HCT116 (cell line): ENCODE data around the gene CCDC159. TPM values are rescaled to one million over a fixed set of nuclear protein-coding genes. Genes with fewer than 3 reads are reported as not detected.
"Not testable (repeated sequence)": the region's sequence is repeated elsewhere in the genome, so short reads cannot be mapped to it uniquely, and the experiment has no call there.

Experiments used
- ATAC-seq: fragments of 200-7000 bp; cut with Tn5 transposase; 2 replicates; pipeline ENCODE4 v1.9.1; 2020; ENCODE audit warnings: mild to moderate bottlenecking, moderate library complexity
- BruUV-seq: library from RNA; stranded (reverse); fragments of 400-500 nt; replicated peaks from 2 replicates; lab custom pipeline; 2021; lab: Mats Ljungman, UMichigan
- CTCF ChIA-PET: fragments of 300-600 bp; sonication (Branson Sonifier 250); formaldehyde crosslinking; loops from one replicate; lab custom pipeline; 2021; ENCODE audit warnings: antibody characterized with exemption; lab: Charles Lee
- POLR2A ChIA-PET: fragments of 300-600, 350-600 bp; sonication (Branson Sonifier 250); formaldehyde crosslinking; loops from one replicate; lab custom pipeline; 2021; ENCODE audit warnings: antibody characterized with exemption; lab: Charles Lee
- RAD21 ChIA-PET, 2 experiments: fragments of 300-600 bp; sonication (Branson Sonifier 250); formaldehyde crosslinking; loops; one replicate each; lab custom pipeline; 2023; ENCODE audit warnings: low total read pairs in 2 of 2; ENCODE audit not compliant: uncharacterized antibody in 2 of 2, unreplicated experiment in 2 of 2, low non-redundant PET in 1 of 2; lab: Charles Lee
- DNase-seq: peaks from one replicate; pipeline ENCODE4 v3.0.0-alpha.2; 2010; ENCODE audit warnings: low read depth, low spot score
- H2AFZ ChIP-seq: fragments of 200-600 bp; shearing (Covaris generic), sonication (generic); 2 replicates; pipeline ENCODE4 v1.6.1; 2017; ENCODE audit warnings: low read depth, mixed run types, mixed read lengths, antibody characterized with exemption, low read length; ENCODE audit not compliant: poor library complexity, severe bottlenecking
- H3K27ac ChIP-seq: 2 replicates; pipeline ENCODE4 v1.5.1; 2012; ENCODE audit warnings: low read depth, low read length
- H3K27me3 ChIP-seq: fragments of 200-600 bp; sonication (generic); 2 replicates; pipeline ENCODE4 v1.6.1; 2016; ENCODE audit warnings: mixed run types, low read length, mixed read lengths; ENCODE audit not compliant: insufficient read depth
- H3K36me3 ChIP-seq, 2 experiments: fragments of 200-500 bp in 1 of 2; fragments of 200-600 bp in 1 of 2; sonication (Bioruptor generic) in 1 of 2; sonication (generic) in 1 of 2; 2 replicates each; pipeline versions ENCODE4 v1.5.1 to v1.6.1; 2014 to 2016; ENCODE audit warnings: low read length in 2 of 2, inconsistent platforms in 1 of 2, mixed read lengths in 1 of 2, mixed run types in 1 of 2; ENCODE audit not compliant: insufficient read depth in 2 of 2, control insufficient read depth in 1 of 2
- H3K4me1 ChIP-seq, 2 experiments: fragments of 200-600 bp in 1 of 2; sonication (generic) in 1 of 2; 2 replicates each; pipeline versions ENCODE4 v1.5.1 to v1.6.1; 2012 to 2017; ENCODE audit warnings: low read length in 2 of 2, inconsistent platforms in 1 of 2, mild to moderate bottlenecking in 1 of 2, mixed read lengths in 1 of 2, mixed run types in 1 of 2, moderate library complexity in 1 of 2; ENCODE audit not compliant: insufficient read depth in 2 of 2, control insufficient read depth in 1 of 2
- H3K4me2 ChIP-seq: fragments of 200-600 bp; sonication (generic); 2 replicates; pipeline ENCODE4 v1.6.1; 2017; ENCODE audit warnings: mixed run types, low read length, mixed read lengths
- H3K4me3 ChIP-seq, 2 experiments: fragments of 200-600 bp in 1 of 2; sonication (generic) in 1 of 2; replicated peaks in 1 of 2; 2 replicates each; pipeline ENCODE4 v1.5.1; 2011 to 2016; ENCODE audit warnings: low read length in 2 of 2, control low read depth in 1 of 2, low read depth in 1 of 2, mild to moderate bottlenecking in 1 of 2, mixed read lengths in 1 of 2, mixed run types in 1 of 2
- H3K79me2 ChIP-seq: fragments of 200-600 bp; sonication (generic); 2 replicates; pipeline ENCODE4 v1.6.1; 2017; ENCODE audit warnings: mild to moderate bottlenecking, mixed run types, low read length, moderate library complexity, mixed read lengths; ENCODE audit not compliant: insufficient read depth
- H3K9ac ChIP-seq: fragments of 200-600 bp; sonication (generic); 2 replicates; pipeline ENCODE4 v1.6.1; 2016; ENCODE audit warnings: low read length, mixed read lengths
- H3K9me2 ChIP-seq: fragments of 200-600 bp; sonication (generic), shearing (Covaris generic); 2 replicates; pipeline ENCODE4 v1.6.1; 2017; ENCODE audit warnings: mixed run types, mild to moderate bottlenecking, moderate library complexity; ENCODE audit not compliant: insufficient read depth
- H3K9me3 ChIP-seq, 2 experiments: fragments of 200-500 bp in 1 of 2; fragments of 200-600 bp in 1 of 2; sonication (Bioruptor generic) in 1 of 2; sonication (generic) in 1 of 2; 2 replicates each; pipeline ENCODE4 v1.6.1; 2014 to 2017; ENCODE audit warnings: low read length in 2 of 2, mixed read lengths in 2 of 2, inconsistent platforms in 1 of 2, low read depth in 1 of 2, mild to moderate bottlenecking in 1 of 2, mixed run types in 1 of 2, moderate library complexity in 1 of 2; ENCODE audit not compliant: control insufficient read depth in 1 of 2, insufficient read depth in 1 of 2
- H4K20me1 ChIP-seq: fragments of 200-600 bp; sonication (generic), shearing (Covaris generic); 2 replicates; pipeline ENCODE4 v1.6.1; 2017; ENCODE audit warnings: mixed run types, mild to moderate bottlenecking, moderate library complexity; ENCODE audit not compliant: insufficient read depth
- CBX3 ChIP-seq: IDR thresholded peaks from 2 replicates; pipeline ENCODE4 v1.6.1; 2012; ENCODE audit warnings: low read depth
- CEBPB ChIP-seq: IDR thresholded peaks from 2 replicates; pipeline ENCODE4 v1.6.1; 2012; ENCODE audit warnings: low read depth
- FOSL1 ChIP-seq: IDR thresholded peaks from 2 replicates; pipeline ENCODE4 v1.6.1; 2012; ENCODE audit warnings: low read depth
- POLR2A ChIP-seq: IDR thresholded peaks from 2 replicates; pipeline ENCODE4 v1.7.0; 2011; ENCODE audit warnings: borderline replicate concordance; ENCODE audit not compliant: insufficient read depth, insufficient read length; ENCODE audit errors: extremely low read depth
- SP1 ChIP-seq: IDR thresholded peaks from 2 replicates; pipeline ENCODE4 v1.6.1; 2012; ENCODE audit warnings: low read depth
- YY1 ChIP-seq: IDR thresholded peaks from 2 replicates; pipeline ENCODE4 v1.6.1; 2011; ENCODE audit warnings: low read length, low read depth, moderate library complexity, mild to moderate bottlenecking; ENCODE audit not compliant: insufficient replicate concordance; ENCODE audit errors: extremely low read depth
- ZFX ChIP-seq: fragments of 450-650 bp; IDR thresholded peaks from 2 replicates; pipeline ENCODE4 v1.6.1; 2017
- intact Hi-C: fragments of 100-400 bp; cut with micrococcal nuclease; formaldehyde crosslinking; loops from 2 replicates; pipeline ENCODE4 v1.10.0; 2022
- total RNA-seq: library from RNA; stranded (reverse); gene quantifications from one replicate; pipeline ENCODE4 v1.2.1, GENCODE V29; 2021; ENCODE audit not compliant: unreplicated experiment

Gene CCDC159
- total RNA-seq, 1 experiment from 2014 or later, result 7.7 TPM

DNA sequence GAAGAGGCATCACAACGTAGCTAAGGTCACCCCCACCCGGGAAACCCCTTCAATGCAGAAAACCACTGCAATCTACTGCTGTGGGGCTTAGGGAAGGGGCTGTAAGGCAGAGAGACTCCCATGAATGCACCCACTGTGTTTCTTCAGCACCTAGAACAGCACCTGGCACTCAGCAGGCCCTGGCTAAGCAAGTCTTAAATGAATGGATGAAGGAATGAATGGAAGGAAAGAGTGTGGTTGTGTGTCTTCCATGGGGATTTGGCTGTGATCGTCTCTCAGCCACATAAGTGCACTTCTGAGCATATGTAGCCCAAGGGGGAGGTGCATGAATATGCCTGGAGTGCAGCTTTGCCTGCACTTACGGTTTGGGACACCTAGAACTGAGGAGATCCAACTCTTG is 2.9 kb downstream of the CCDC159 start:
- intact Hi-C loops, result no loop called here
- ChIA-PET POLR2A (no interaction called here), CTCF (no interaction called here), RAD21 (no interaction called here)
- DNase-seq, result no peak
- H3K9me2 ChIP-seq, result no peaks in the 10 kb centered on the region
- no peak overlapping the region for H3K27ac ChIP-seq
- peaks cover 3 to 10% of the 10 kb centered on the region in 2 experiments; a peak in 2 of 4 replicates for H3K9me3 ChIP-seq
- no TSS peak for BruUV-seq
- 0 out of 2 replicates have a peak, but pooled peaks cover 9% of the 10 kb centered on the region for H3K79me2 ChIP-seq
- H3K9ac ChIP-seq, result no peak overlapping the region
- peaks cover 11 to 35% of the 10 kb centered on the region in 2 experiments for H3K4me1 ChIP-seq
- H2AFZ ChIP-seq, result no peak overlapping the region
- no peak for ATAC-seq
- no peaks in the 10 kb centered on the region for H3K36me3 ChIP-seq
- TF ChIP-seq YY1 (no peak), CBX3 (peak; percentile 70; the same call in 1 of the 2 replicates), SP1 (no peak), CEBPB (no peak), ZFX (no peak), FOSL1 (no peak), POLR2A (no peak)
- H3K4me3 ChIP-seq, result no peak overlapping the region
- no peaks in the 10 kb centered on the region for H3K27me3 ChIP-seq
- H4K20me1 ChIP-seq, result no peaks in the 10 kb centered on the region
- H3K4me2 ChIP-seq, result no peak overlapping the region

DNA sequence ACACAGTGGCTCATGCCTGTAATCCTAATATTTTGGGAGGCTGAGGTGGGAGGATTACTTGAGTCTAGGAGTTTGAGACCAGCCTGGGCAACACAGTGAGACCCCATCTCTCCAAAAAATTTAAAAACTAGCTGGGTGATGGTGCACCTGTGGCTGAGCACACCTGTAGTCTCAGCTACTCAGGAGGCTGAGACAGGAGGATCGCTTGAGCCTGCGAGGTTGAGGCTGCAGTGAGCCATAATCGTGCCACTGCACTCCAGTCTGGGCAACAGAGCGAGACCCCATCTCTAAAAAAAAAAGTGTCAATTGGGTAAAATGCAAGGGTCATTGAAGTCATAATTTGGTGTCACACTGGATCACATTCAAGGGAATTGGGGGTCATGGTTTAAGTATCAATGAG is 7.8 kb downstream of the CCDC159 start:
- peaks cover 2 to 12% of the 10 kb centered on the region in 2 experiments; a peak in 3 of 4 replicates for H3K4me1 ChIP-seq
- H3K9me2 ChIP-seq, H4K20me1 ChIP-seq, H2AFZ ChIP-seq, DNase-seq, H3K36me3 ChIP-seq, H3K4me3 ChIP-seq, ATAC-seq, H3K79me2 ChIP-seq, H3K27me3 ChIP-seq, BruUV-seq, H3K9me3 ChIP-seq, CTCF ChIA-PET, intact Hi-C loops, POLR2A ChIA-PET, H3K9ac ChIP-seq, RAD21 ChIA-PET, H3K27ac ChIP-seq, H3K4me2 ChIP-seq: not testable (repeated sequence)
